Left lung (tissue), 10 donors: ENCODE results near the gene GPR135. TPM values are rescaled to one million over a fixed set of nuclear protein-coding genes. Genes with fewer than 3 reads are reported as not detected.

Source experiments
- ATAC-seq: fragments of 200-7000 bp; cut with Tn5 transposase; one replicate; pipeline ENCODE4 v1.9.1; 2020; ENCODE audit warnings: moderate library complexity
- DNase-seq, 4 donors: peaks; one replicate each; pipeline ENCODE4 v3.0.0-alpha.2; 2013 to 2020
- H3K27ac ChIP-seq, 2 donors: fragments of 200-600 bp; sonication (generic) in 1 of 2; one replicate each; pipeline versions ENCODE4 v1.5.0 to v1.8.0; 2020 to 2021
- H3K27me3 ChIP-seq, 2 donors: fragments of 200-600 bp; sonication (generic) in 1 of 2; one replicate each; pipeline versions ENCODE4 v1.5.0 to v1.8.0; 2020 to 2021
- H3K36me3 ChIP-seq, 2 donors: fragments of 200-600 bp; sonication (generic) in 1 of 2; one replicate each; pipeline versions ENCODE4 v1.5.0 to v1.8.0; 2020 to 2021
- H3K4me1 ChIP-seq, 2 donors: fragments of 200-600 bp; one replicate each; pipeline ENCODE4 v1.8.0; 2021
- H3K4me3 ChIP-seq, 2 donors: fragments of 200-600 bp; sonication (generic) in 1 of 2; one replicate each; pipeline versions ENCODE4 v1.5.0 to v1.8.0; 2020 to 2021; ENCODE audit warnings: mild to moderate bottlenecking in 1 of 2
- H3K9me3 ChIP-seq, 2 donors: fragments of 200-600 bp; sonication (generic) in 1 of 2; one replicate each; pipeline versions ENCODE4 v1.5.0 to v1.8.0; 2020 to 2021
- intact Hi-C, 2 donors: fragments of 100-400 bp; cut with DNase I; formaldehyde crosslinking; loops; one replicate each; pipeline versions ENCODE4 v1.11.2 to v1.14.2; 2022
- polyA plus RNA-seq, 6 donors: library from polyadenylated mRNA; unstranded; fragments of 120-200 nt; gene quantifications; one replicate each; pipeline ENCODE4 v1.2.1, GENCODE V29; 2013; ENCODE audit not compliant: insufficient read length in 6 of 6
- total RNA-seq, 2 donors: library from RNA; stranded (reverse); fragmentation: NEBNext Ultra II Directional; extraction: Animal tissue kit (Norgen Biotek cat#: 25700); gene quantifications; one replicate each; pipeline ENCODE4 v1.2.1, GENCODE V29; 2021
- TF ChIP-seq, protein P1 (sequence below), 2 donors: fragments of 200-600 bp; sonication (generic) in 1 of 2; IDR thresholded peaks; one replicate each; pipeline versions ENCODE4 v1.5.0 to v1.8.0; 2021; ENCODE audit warnings: antibody characterized with exemption in 2 of 2
- donor health status: DM: no; HTN: yes; CAD: no.
- donor health status: DM: no; HTN: no; CAD: no.

Gene GPR135
- total and polyA plus RNA-seq, 8 donors, result 1.7 to 6.9 (median 5.7) TPM

DNA sequence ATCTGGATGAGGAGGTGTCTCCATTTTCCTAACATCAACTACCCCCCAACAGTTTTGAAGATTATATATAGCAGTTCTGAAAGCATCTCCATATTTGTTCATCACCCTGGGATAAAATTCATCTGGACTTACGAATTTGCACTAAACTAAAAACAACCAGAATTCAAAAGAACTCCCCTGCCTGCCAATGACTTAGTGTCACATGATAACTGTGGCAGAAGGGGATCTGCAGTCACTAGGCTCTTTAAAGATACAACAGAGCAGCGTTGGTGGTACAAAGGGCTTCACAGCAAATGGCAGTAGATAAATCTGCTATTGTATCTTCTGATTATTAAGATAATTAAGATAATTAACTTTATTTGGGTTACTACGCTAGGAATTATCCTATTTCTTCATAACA is 30.1 kb downstream of the GPR135 start:
- no peak for ATAC-seq
- DNase-seq, result no peak
- TF ChIP-seq, protein P1, sequence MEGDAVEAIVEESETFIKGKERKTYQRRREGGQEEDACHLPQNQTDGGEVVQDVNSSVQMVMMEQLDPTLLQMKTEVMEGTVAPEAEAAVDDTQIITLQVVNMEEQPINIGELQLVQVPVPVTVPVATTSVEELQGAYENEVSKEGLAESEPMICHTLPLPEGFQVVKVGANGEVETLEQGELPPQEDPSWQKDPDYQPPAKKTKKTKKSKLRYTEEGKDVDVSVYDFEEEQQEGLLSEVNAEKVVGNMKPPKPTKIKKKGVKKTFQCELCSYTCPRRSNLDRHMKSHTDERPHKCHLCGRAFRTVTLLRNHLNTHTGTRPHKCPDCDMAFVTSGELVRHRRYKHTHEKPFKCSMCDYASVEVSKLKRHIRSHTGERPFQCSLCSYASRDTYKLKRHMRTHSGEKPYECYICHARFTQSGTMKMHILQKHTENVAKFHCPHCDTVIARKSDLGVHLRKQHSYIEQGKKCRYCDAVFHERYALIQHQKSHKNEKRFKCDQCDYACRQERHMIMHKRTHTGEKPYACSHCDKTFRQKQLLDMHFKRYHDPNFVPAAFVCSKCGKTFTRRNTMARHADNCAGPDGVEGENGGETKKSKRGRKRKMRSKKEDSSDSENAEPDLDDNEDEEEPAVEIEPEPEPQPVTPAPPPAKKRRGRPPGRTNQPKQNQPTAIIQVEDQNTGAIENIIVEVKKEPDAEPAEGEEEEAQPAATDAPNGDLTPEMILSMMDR (IDR thresholded peaks at IDR 0.05), result no peak
- H3K27ac ChIP-seq, result no peak overlapping the region
- H3K4me3 ChIP-seq, result no peak overlapping the region
- H3K36me3 ChIP-seq, result no peaks in the 10 kb centered on the region
- intact Hi-C loops, result no loop called here
- H3K27me3 ChIP-seq, result no peaks in the 10 kb centered on the region
- peaks cover 0 to 7% of the 10 kb centered on the region in 2 donors for H3K4me1 ChIP-seq
- no peaks in the 10 kb centered on the region for H3K9me3 ChIP-seq

DNA sequence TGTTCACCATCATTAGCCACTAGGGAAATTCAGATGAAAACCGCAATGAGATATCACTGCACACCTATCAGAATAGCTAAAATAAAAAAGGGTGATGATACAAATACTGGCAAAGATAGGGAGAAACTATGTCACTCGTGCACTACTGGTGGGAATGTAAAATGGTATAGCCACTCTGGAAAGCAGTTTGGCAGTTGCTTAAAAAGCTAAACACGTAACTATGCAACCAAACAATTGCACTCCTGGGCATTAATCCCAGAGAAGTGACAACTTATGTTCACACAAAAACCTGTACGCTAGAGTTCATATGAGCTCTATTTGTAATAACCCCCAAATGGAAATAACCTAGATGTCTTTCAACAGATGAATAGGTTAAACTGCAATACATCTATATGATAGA is 35.4 kb downstream of the GPR135 start:
- ATAC-seq (no peak), DNase-seq (no peak)
- Histone ChIP-seq H3K36me3 (no peaks in the 10 kb centered on the region), H3K27me3 (no peaks in the 10 kb centered on the region), H3K9me3 (no peaks in the 10 kb centered on the region), H3K4me1 (peaks cover 0 to 8% of the 10 kb centered on the region in 2 donors), H3K27ac (no peak overlapping the region), H3K4me3 (no peak overlapping the region)
- intact Hi-C loops, result loop anchor here in 1 of 2 donors (5.0 kb wide), 1 partner anchor 287 kb away; no protein-coding TSS in a partner anchor
- TF ChIP-seq, protein P1 (IDR thresholded peaks at IDR 0.05), result no peak

DNA sequence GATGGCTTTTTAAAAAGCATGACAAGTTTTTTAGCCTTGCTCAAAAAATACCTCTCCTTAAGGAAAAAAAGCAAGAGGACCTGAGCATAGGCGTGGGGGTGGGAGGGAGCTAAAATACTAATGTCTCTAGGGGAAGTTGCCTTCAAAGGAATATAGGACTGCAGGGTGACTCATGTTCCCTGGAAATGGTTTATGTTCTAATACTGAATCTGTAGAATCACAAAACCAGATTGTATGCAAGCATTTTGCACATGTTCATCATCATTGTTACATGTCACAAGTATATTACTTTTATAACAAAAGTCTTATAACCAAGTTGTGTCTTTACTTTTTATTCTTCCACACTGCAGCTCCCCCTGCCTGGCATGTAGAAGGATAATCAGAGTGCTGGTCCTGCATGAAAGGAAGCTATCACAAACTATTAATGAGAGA is 36.6 kb downstream of the GPR135 start:
- TF ChIP-seq, protein P1 (IDR thresholded peaks at IDR 0.05), result no peak
- H3K27me3 ChIP-seq, result no peaks in the 10 kb centered on the region
- no peak overlapping the region for H3K4me3 ChIP-seq
- ATAC-seq (peak; percentile 37), DNase-seq (peak in 1 of 4 donors; percentile 43)
- H3K4me1 ChIP-seq, result peaks cover 0 to 8% of the 10 kb centered on the region in 2 donors
- intact Hi-C loops, result no loop called here
- peak overlapping the region in 1 of 2 donors; percentile 13 for H3K27ac ChIP-seq
- no peaks in the 10 kb centered on the region for H3K36me3 ChIP-seq
- H3K9me3 ChIP-seq, result no peaks in the 10 kb centered on the region

DNA sequence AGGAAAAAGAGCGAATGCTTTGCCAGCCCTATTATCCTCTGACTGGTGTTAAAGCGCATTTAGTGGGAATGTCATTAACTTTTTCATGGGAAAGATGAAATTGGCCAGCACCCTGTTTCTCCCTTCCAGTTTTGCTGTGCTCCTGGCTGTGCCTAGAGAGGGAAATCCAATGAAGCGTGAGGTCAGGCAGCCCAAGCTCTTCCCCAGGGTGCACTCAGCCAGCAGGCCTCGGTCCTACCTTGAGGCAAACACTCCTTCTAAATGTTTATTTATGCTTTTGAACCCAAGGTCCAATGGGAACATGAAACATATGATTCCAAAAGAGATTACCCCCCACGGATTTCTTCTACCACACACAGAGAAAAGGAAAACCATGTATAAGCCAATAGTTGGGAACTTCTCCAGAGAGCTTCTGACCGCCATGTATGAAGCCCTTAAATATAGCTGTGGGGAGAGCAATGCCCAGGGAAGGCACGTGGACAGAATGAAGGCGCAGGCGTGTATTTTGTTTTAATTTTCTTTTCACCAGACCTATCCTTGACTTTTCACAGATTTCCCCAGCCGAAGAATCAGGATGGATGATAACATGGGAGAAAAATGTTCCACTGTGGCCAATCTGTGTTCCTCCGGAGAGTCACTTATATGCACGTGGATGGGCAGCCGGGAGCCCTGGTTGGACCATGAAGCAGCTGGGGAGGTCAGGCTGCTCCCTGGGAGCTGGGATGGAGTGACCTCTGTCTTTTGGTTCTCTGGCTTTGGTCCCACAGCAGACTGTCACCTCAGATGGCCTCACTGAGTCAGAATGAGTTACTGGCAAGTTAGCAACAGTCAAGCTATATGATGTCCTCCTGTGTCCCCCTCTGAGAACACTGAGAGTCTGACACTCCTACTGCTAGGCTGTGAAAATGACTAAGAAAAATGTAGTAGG is 37.3 kb downstream of the GPR135 start:
- peak; percentile 10 for ATAC-seq
- no peaks in the 10 kb centered on the region for H3K36me3 ChIP-seq
- H3K27ac ChIP-seq, result peak overlapping the region in 1 of 2 donors; percentile 13
- no peaks in the 10 kb centered on the region for H3K27me3 ChIP-seq
- TF ChIP-seq, protein P1 (IDR thresholded peaks at IDR 0.05), result no peak
- peaks cover 0 to 8% of the 10 kb centered on the region in 2 donors for H3K4me1 ChIP-seq
- no peak overlapping the region for H3K4me3 ChIP-seq
- no peaks in the 10 kb centered on the region for H3K9me3 ChIP-seq
- DNase-seq, result no peak
- intact Hi-C loops, result no loop called here

DNA sequence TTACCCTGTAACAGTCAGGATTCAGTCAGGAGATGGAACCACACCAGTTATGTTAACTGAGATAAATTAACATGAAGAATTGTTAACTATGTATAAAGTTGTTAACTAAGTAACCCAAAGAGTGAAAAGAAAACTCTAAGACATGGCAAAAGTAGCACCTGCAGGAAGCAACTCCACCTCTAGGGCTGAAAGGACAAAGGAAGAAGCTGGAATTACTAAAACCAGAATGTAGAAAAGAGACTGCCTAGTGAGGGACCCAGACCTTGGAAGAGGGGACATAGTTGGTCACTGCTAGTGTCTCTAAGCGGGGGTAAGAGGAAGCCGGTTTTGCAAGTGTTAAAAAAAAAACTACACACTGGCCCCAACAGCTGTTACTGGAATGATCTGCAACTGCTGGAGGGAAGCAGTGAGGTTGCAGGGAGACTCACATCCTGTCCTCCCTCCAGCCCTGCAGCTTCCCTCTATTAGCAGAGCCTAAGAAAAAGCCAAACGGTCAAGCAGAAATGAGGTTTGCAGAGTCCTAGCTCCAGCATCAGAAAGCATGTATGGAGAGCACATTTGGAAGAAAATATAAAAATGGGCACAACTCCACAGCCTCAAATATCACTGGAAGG is 39.8 kb downstream of the GPR135 start:
- intact Hi-C loops, result no loop called here
- H3K4me1 ChIP-seq, result peaks cover 0 to 12% of the 10 kb centered on the region in 2 donors
- no peak overlapping the region for H3K27ac ChIP-seq
- peak; percentile 54 for ATAC-seq
- TF ChIP-seq, protein P1 (IDR thresholded peaks at IDR 0.05), result no peak
- H3K9me3 ChIP-seq, result no peaks in the 10 kb centered on the region
- DNase-seq, result peak in 1 of 4 donors; percentile 52
- no peaks in the 10 kb centered on the region for H3K36me3 ChIP-seq
- H3K4me3 ChIP-seq, result no peak overlapping the region
- no peaks in the 10 kb centered on the region for H3K27me3 ChIP-seq
